PFSK-1 (cell line): ENCODE measurements around the gene DYNLT4.

Source experiments
- FOXP2 ChIP-seq: optimal IDR thresholded peaks from 2 replicates; pipeline ENCODE3; 2011; ENCODE audit warnings: borderline replicate concordance, control low read depth, inconsistent platforms; ENCODE audit not compliant: insufficient read depth; ENCODE audit errors: extremely low read length, extremely low read depth
- POLR2AphosphoS5 ChIP-seq: IDR thresholded peaks from 2 replicates; pipeline ENCODE4 v1.6.1; 2012; ENCODE audit warnings: low read depth, mild to moderate bottlenecking, control low read depth, low read length, moderate library complexity
- REST ChIP-seq, 2 experiments: IDR thresholded peaks; 2 replicates each; pipeline versions ENCODE4 v1.6.1 to v1.8.0; 2011 to 2012; ENCODE audit warnings: low read depth in 2 of 2, low read length in 2 of 2, control low read depth in 1 of 2, inconsistent platforms in 1 of 2, mild to moderate bottlenecking in 1 of 2, moderate library complexity in 1 of 2; ENCODE audit not compliant: insufficient read depth in 1 of 2
- SIN3A ChIP-seq: IDR thresholded peaks from 2 replicates; pipeline ENCODE4 v1.6.1; 2012; ENCODE audit warnings: mild to moderate bottlenecking, low read length, moderate library complexity, borderline replicate concordance; ENCODE audit not compliant: insufficient read depth
- TAF1 ChIP-seq: IDR thresholded peaks from 2 replicates; pipeline ENCODE4 v1.6.1; 2012; ENCODE audit warnings: low read length, control low read depth, borderline replicate concordance; ENCODE audit not compliant: insufficient read depth

Gene DYNLT4

GRCh38 chr1:44777969-44778635, 29.0 kb downstream of the DYNLT4 start:
- TF ChIP-seq FOXP2 = no peak

- TF ChIP-seq TAF1 (no peak), REST (IDR thresholded peaks at IDR 0.05; ENCODE audit: insufficient read depth in 1 of 2, low read depth in 2 of 2, low read length in 2 of 2) (no peak), POLR2AphosphoS5 (no peak), SIN3A (no peak), FOXP2 (no peak)
These were observed 29.6 kb downstream of the DYNLT4 start for GRCh38 chr1:44777547-44777946.

DNA sequence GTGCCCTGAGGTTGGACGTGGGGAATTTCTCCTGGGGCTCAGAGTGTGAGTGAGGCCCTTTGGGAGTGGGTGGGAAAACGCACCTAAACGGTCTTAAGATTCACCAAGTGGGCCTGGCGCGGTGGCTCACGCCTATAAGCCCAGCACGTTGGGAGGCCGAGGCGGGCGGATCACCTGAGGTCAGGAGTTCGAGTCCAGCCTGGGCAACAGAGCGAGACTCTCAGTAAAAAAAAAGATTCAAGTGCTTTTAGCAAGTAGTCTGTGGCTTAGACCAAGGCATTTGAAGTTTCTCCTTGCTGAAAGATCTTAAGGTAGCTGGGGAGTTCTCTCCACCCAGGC, 30.5 kb downstream of the DYNLT4 start:
- TF ChIP-seq TAF1 (no peak), SIN3A (no peak), POLR2AphosphoS5 (no peak), FOXP2 (no peak), REST (IDR thresholded peaks at IDR 0.05; ENCODE audit: insufficient read depth in 1 of 2, low read depth in 2 of 2, low read length in 2 of 2) (no peak)

DNA sequence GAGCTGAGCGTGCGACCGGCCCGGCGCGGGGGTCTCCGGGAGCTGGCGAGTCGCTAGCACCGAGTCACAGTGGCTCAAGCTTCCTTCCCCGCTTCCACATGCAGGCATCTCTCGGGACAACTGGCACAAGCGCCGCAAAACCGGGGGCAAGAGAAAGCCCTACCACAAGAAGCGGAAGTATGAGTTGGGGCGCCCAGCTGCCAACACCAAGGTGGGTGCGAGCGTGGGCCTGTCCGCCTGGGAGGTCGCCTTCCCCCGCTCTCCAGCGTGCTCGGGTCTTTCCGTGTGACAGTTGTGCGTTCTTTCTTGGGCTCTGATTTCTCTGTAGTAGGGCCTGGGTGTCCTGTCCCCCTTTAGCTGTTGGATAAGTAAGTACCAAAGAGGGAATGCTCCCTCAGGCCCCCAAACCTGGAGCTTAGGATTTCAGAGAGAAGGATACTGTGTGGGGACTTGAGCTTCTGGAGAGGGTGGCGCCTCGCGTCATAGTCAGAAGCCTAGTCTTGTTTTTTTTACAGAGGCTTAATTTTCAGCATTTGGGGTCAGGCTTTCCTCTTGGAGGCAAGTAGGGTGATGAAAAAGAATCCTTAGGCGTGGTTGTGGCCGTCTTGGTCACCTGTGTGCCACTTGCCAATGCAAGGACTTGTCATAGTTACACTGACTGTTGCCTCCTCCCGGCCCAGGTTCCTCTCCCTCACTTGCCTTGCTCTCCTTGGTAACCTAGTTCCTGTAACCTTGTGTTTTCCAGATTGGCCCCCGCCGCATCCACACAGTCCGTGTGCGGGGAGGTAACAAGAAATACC, 31.0 kb downstream of the DYNLT4 start:
- TF ChIP-seq FOXP2 (no peak), TAF1 (no peak), SIN3A (no peak), POLR2AphosphoS5 (no peak), REST (IDR thresholded peaks at IDR 0.05; ENCODE audit: insufficient read depth in 1 of 2, low read depth in 2 of 2, low read length in 2 of 2) (no peak)

- TF ChIP-seq POLR2AphosphoS5 (peak; percentile 99), TAF1 (peak; percentile 98), REST (IDR thresholded peaks at IDR 0.05; ENCODE audit: insufficient read depth in 1 of 2, low read depth in 2 of 2, low read length in 2 of 2) (peak; percentile 15 to 70; a peak in 2 of 4 replicates), SIN3A (peak; percentile 41; the same call in 1 of the 2 replicates), FOXP2 (no peak)
These were observed 31.8 kb downstream of the DYNLT4 start, which contains the start of gene RPS8 for GRCh38 chr1:44775078-44775929. Gene RPS8, plus strand, starts transcription at chr1:44775540. Its CDS starts 57 bp downstream, at chr1:44775597.
